Measurements from ENCODE around the gene FAM217B. TPM values are rescaled to one million over a fixed set of nuclear protein-coding genes. Genes with fewer than 3 reads are reported as not detected.

The FAM217B gene
- total RNA-seq, 4 donors from 2014 or later: 6.0 to 14.1 (median 9.0) TPM

GRCh38 chr20:59923514-59923913 is 16.7 kb upstream of the FAM217B start:
- Histone ChIP-seq H3K36me3 (no peaks in the 10 kb centered on the region), H3K27ac (replicated peaks in 1 of 4) (no peak overlapping the region), H3K27me3 (no peaks in the 10 kb centered on the region), H3K4me1 (no peaks in the 10 kb centered on the region), H3K4me3 (no peak overlapping the region), H3K9me3 (no peaks in the 10 kb centered on the region)
- no peak for DNase-seq (ENCODE audit: extremely low spot score)
- TF ChIP-seq POLR2A (IDR thresholded peaks at IDR 0.05; ENCODE audit: low read depth) (no peak), EP300 (IDR thresholded peaks at IDR 0.05) (no peak)
- TF ChIP-seq, protein P1, sequence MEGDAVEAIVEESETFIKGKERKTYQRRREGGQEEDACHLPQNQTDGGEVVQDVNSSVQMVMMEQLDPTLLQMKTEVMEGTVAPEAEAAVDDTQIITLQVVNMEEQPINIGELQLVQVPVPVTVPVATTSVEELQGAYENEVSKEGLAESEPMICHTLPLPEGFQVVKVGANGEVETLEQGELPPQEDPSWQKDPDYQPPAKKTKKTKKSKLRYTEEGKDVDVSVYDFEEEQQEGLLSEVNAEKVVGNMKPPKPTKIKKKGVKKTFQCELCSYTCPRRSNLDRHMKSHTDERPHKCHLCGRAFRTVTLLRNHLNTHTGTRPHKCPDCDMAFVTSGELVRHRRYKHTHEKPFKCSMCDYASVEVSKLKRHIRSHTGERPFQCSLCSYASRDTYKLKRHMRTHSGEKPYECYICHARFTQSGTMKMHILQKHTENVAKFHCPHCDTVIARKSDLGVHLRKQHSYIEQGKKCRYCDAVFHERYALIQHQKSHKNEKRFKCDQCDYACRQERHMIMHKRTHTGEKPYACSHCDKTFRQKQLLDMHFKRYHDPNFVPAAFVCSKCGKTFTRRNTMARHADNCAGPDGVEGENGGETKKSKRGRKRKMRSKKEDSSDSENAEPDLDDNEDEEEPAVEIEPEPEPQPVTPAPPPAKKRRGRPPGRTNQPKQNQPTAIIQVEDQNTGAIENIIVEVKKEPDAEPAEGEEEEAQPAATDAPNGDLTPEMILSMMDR (IDR thresholded peaks at IDR 0.05): no peak
- intact Hi-C loops (cut with DNase I): no loop called here
- WGBS: 96% methylated on average over 1 of the region's 1 CpG

- no peak overlapping the region for H3K4me3 ChIP-seq
- H3K36me3 ChIP-seq: no peaks in the 10 kb centered on the region
- no peaks in the 10 kb centered on the region for H3K9me3 ChIP-seq
- H3K4me1 ChIP-seq: no peaks in the 10 kb centered on the region
- WGBS: 96% methylated on average over 1 of the region's 1 CpG
- TF ChIP-seq POLR2A (IDR thresholded peaks at IDR 0.05; ENCODE audit: low read depth): no peak
- no peak for TF ChIP-seq POLR2AphosphoS5 (IDR thresholded peaks at IDR 0.05)
- no peak for TF ChIP-seq EP300 (IDR thresholded peaks at IDR 0.05)
- TF ChIP-seq, protein P1 (IDR thresholded peaks at IDR 0.05): no peak
- no peaks in the 10 kb centered on the region for H3K27me3 ChIP-seq
- intact Hi-C loops (cut with DNase I): no loop called here
- H3K27ac ChIP-seq (replicated peaks in 1 of 4): no peak overlapping the region
- no peak for DNase-seq (ENCODE audit: extremely low spot score)
Observed at GRCh38 chr20:59925359-59925758, 14.8 kb upstream of the FAM217B start.

GRCh38 chr20:59925899-59926298 is 14.3 kb upstream of the FAM217B start:
- no peak for TF ChIP-seq POLR2A (IDR thresholded peaks at IDR 0.05; ENCODE audit: low read depth)
- no peak for TF ChIP-seq POLR2AphosphoS5 (IDR thresholded peaks at IDR 0.05)
- TF ChIP-seq EP300 (IDR thresholded peaks at IDR 0.05): no peak
- TF ChIP-seq, protein P1 (IDR thresholded peaks at IDR 0.05): no peak
- no peaks in the 10 kb centered on the region for H3K36me3 ChIP-seq
- H3K27me3 ChIP-seq: no peaks in the 10 kb centered on the region
- no peak for DNase-seq (ENCODE audit: extremely low spot score)
- H3K4me1 ChIP-seq: no peaks in the 10 kb centered on the region
- no peaks in the 10 kb centered on the region for H3K9me3 ChIP-seq
- H3K27ac ChIP-seq (replicated peaks in 1 of 4): no peak overlapping the region
- intact Hi-C loops (cut with DNase I): no loop called here
- no peak overlapping the region for H3K4me3 ChIP-seq

DNA sequence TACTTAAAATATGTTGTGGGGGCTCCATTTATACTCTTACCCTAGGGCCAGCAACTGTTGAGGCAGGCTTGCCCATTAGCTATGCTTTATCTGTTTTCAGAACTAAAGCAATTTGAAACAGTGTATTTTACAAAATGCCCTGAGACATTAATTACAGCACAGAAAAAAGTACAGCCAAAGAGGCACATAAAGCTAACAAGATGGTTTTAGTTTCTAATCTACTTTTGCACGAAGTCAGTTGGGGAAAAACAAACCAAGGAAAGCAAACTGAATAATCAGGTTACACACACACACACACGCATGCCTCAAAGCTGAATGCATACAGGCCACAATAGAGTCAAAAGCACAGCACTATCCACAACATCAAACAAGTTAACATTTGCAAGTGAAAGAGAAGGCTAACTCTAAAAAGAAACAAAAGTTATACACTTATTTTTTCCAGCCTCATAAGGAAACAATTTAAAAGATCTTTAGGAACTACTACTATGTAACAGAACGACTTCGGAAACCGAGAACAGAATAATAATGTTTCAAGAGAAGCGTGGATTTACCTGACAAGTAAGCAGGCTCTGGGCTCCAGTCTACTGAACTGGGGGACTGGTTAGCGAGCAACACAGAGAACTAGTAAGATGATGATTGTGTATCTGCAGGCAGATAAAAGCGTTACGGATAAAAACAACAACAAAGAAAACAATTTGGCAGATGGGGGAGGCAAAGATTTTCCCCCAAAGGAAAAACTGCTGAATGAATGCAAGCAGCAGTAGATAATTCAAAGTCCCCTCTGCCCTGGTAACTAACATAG is 8.5 kb upstream of the FAM217B start:
- no peak for DNase-seq (ENCODE audit: extremely low spot score)
- H3K9me3 ChIP-seq: no peaks in the 10 kb centered on the region
- H3K4me3 ChIP-seq: no peak overlapping the region
- no peaks in the 10 kb centered on the region for H3K27me3 ChIP-seq
- WGBS: 93% methylated on average over 9 of the region's 9 CpGs
- H3K27ac ChIP-seq (replicated peaks in 1 of 4): no peak overlapping the region
- H3K4me1 ChIP-seq: peaks cover 11 to 26% (median 16%) of the 10 kb centered on the region in 4 donors
- peaks cover 0 to 4% (median 0%) of the 10 kb centered on the region in 4 donors for H3K36me3 ChIP-seq
- intact Hi-C loops (cut with DNase I): no loop called here
- TF ChIP-seq POLR2A (IDR thresholded peaks at IDR 0.05; ENCODE audit: low read depth) (no peak), POLR2AphosphoS5 (IDR thresholded peaks at IDR 0.05) (no peak), EP300 (IDR thresholded peaks at IDR 0.05) (no peak)
- TF ChIP-seq, protein P1 (IDR thresholded peaks at IDR 0.05): no peak

All from esophagus muscularis mucosa (tissue), 4 donors.